ENCODE results near the gene NTSR2. TPM values are rescaled to one million over a fixed set of nuclear protein-coding genes. Genes with fewer than 3 reads are reported as not detected.
A peak's percentile ranks its signal among the peaks of the same experiment; 100 is the strongest.

Gene NTSR2
- polyA plus RNA-seq, 2 of the 4 experiments (the other 2 are of a cell fraction): not detected

GRCh38 chr2:11649093-11649492 lies 20.9 kb downstream of the NTSR2 start (continued):
- TF ChIP-seq KDM5A (IDR thresholded peaks at IDR 0.05) (no peak), HOXB5 (CRISPR knock-in tag; IDR thresholded peaks at IDR 0.05) (no peak), BCL3 (IDR thresholded peaks at IDR 0.05) (no peak)

GRCh38 chr2:11647834-11648600 lies 22.0 kb downstream of the NTSR2 start:
- DNase-seq (ENCODE audit: low read depth in 1 of 2, low spot score in 1 of 2): no peak
- H3K9me3 ChIP-seq: no peaks in the 10 kb centered on the region
- H3K4me1 ChIP-seq: no peaks in the 10 kb centered on the region
- ATAC-seq: 0 out of 6 replicates have a peak, but pooled peaks of 1 of the 2 experiments have one; percentile 38
- no peak overlapping the region for H3K4me3 ChIP-seq
- peak in 1 of 2 experiments; percentile 22; a peak in 1 of 5 replicates for TF ChIP-seq RAD21 (conservative IDR thresholded peaks at IDR 0.05 in 1 of 2, IDR thresholded peaks at IDR 0.05 in 1 of 2)
- TF ChIP-seq MYC (IDR thresholded peaks at IDR 0.05; ENCODE audit: borderline replicate concordance, low read length): no peak
- no peak for TF ChIP-seq HES2 (IDR thresholded peaks at IDR 0.05)
- CTCF ChIA-PET: interaction anchor here (1.0 to 2.2 kb wide), 4 partner anchors 10 to 524 kb away, joined by 3 to 14 read pairs (median 5); a partner anchor contains a TSS
- H3K27ac ChIP-seq: no peak overlapping the region
- POLR2A ChIA-PET: no interaction called here
- H3K4me2 ChIP-seq: no peak overlapping the region
- FAIRE-seq: no peak
- 36% methylated on average over 7 of the region's 7 CpGs for WGBS (ENCODE audit: missing lambda C conversion rate)

- Histone ChIP-seq H3K4me3 (no peak overlapping the region), H3K4me1 (no peaks in the 10 kb centered on the region), H3K9me3 (no peaks in the 10 kb centered on the region), H3K27ac (no peak overlapping the region), H3K4me2 (no peak overlapping the region)
- ChIA-PET CTCF (interaction anchor here (0.6 to 2.2 kb wide), 7 partner anchors 11 to 522 kb away, joined by 3 to 14 read pairs (median 3); no protein-coding TSS in a partner anchor), POLR2A (no interaction called here)
- DNase-seq (ENCODE audit: low read depth in 1 of 2, low spot score in 1 of 2) (no peak), FAIRE-seq (no peak), ATAC-seq (no peak)
- 79% methylated on average over 3 of the region's 3 CpGs for WGBS (ENCODE audit: missing lambda C conversion rate)
- no peak for TF ChIP-seq CTCF (IDR thresholded peaks at IDR 0.05)
These were observed 23.5 kb downstream of the NTSR2 start for GRCh38 chr2:11646530-11646929.

- H3K27ac ChIP-seq: no peak overlapping the region
- FAIRE-seq (no peak), DNase-seq (ENCODE audit: low read depth in 1 of 2, low spot score in 1 of 2) (no peak), ATAC-seq (no peak)
- no peaks in the 10 kb centered on the region for H3K4me1 ChIP-seq
- 7% methylated on average over 3 of the region's 3 CpGs for WGBS (ENCODE audit: missing lambda C conversion rate)
- CTCF ChIA-PET: interaction anchor here (1.0 kb wide), 1 partner anchor 49 kb away, joined by 3 read pairs; no protein-coding TSS in a partner anchor
- TF ChIP-seq HDAC2 (IDR thresholded peaks at IDR 0.05) (no peak), FOSB (CRISPR knock-in tag; IDR thresholded peaks at IDR 0.05) (no peak), CBX8 (IDR thresholded peaks at IDR 0.05) (no peak), E2F6 (IDR thresholded peaks at IDR 0.05; ENCODE audit: borderline replicate concordance, low read depth) (no peak), PBX3 (IDR thresholded peaks at IDR 0.05) (no peak), PHF8 (IDR thresholded peaks at IDR 0.05; ENCODE audit: borderline replicate concordance, low read depth) (no peak), HOXB5 (CRISPR knock-in tag; IDR thresholded peaks at IDR 0.05) (no peak), EHMT2 (IDR thresholded peaks at IDR 0.05; ENCODE audit: low read depth) (no peak), TP53 (CRISPR knock-in tag; IDR thresholded peaks at IDR 0.05) (no peak), ATOH8 (CRISPR knock-in tag; IDR thresholded peaks at IDR 0.05; ENCODE audit: low read depth) (no peak)
- H3K4me3 ChIP-seq: no peak overlapping the region
- H3K4me2 ChIP-seq: no peak overlapping the region
- POLR2A ChIA-PET: interaction anchor here (0.6 kb wide), 1 partner anchor 53 kb away, joined by 3 read pairs; no protein-coding TSS in a partner anchor
- no peaks in the 10 kb centered on the region for H3K9me3 ChIP-seq
These were observed 25.7 kb downstream of the NTSR2 start for GRCh38 chr2:11644293-11644692.

Data from A549 (cell line).